Stimulated activated CD4-positive, alpha-beta T cell treated with anti-CD3 and anti-CD28 coated beads, Interleukin-4, amount 100 ng/mL, for 48 hours (primary cell): ENCODE data around the gene VAC14.

Source experiments
- DNase-seq, 2 donors: peaks; one replicate each; pipeline ENCODE4 v3.0.0-alpha.2; 2020; ENCODE audit warnings: low read depth in 2 of 2

The VAC14 gene

DNA sequence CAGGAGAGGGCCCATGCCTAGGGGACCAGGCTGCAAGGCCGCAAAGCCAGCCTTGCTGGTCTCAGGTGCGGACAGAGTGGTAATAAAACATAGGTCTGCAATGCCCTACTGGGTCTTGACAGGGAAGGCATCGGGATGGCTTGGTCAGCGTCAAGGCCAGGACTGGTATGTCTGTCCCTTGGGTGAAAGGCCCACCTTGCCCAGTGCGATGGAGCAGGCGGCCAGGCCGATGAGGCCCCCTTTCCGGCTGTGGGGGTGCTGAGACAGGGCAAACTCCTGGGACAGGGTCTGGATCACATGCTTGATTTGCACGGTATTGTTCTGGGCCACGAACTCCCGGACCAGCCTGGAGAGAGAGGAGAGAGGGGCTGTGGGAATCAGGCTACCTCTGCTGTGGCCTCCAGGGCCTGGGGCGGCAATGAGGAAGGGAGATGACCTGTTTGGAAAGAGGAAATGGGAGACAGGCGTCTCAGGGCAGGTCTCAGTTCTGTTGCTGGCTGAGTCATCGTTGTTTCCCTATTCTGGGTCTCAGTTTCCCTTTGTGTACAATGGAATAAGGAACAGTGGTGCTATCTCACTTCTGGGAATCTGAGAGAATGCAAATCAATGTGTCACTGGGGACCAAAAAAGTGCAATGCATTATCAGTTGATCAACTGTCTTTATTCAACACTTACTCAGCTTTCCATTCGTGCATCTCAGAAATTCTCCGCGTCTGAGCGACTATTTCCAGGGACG lies 14.8 kb downstream of the VAC14 start:
- no peak for DNase-seq

GRCh38 chr16:70784692-70785555 lies 16.0 kb downstream of the VAC14 start:
- DNase-seq, result no peak

DNA sequence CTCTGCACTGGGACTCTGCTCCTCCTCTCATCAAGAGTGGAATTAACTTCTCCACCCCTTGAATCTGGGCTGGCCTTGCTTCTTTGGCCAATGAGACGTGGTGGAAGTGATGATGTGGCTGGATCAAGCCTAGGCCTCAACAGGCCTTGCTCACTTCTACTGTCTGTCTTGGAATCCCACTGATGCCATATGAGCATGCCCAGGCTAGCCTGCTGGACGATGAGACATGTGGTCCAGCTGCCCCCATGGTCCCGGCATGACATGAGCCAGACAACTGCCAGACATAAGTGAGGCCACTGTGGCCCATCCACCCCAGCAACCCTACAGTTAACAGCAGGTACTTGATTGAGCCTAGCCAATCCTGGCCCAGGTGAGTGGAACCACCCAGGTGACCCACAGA lies 18.7 kb downstream of the VAC14 start:
- DNase-seq, result no peak

DNA sequence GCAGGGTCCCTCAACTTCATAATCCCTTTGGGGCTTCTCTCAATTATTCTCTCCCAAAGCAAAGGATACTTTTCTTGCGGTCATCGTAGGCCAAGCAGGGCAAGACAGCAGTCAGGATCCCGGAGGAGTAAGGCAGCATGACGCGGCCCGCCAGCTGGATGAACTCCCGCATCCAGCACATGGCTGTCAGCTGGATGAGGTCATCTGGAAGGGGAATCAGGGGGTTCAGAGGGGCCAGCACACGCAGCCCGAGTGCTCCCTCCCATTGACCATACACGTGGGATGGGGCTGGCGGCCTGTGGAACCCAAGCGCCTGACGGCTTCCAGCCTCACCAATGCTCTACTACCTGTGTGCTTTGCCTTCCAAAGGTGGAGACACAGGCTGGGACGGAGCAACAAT lies 19.2 kb downstream of the VAC14 start:
- no peak for DNase-seq

GRCh38 chr16:70780546-70780945 lies 20.4 kb downstream of the VAC14 start:
- no peak for DNase-seq

DNA sequence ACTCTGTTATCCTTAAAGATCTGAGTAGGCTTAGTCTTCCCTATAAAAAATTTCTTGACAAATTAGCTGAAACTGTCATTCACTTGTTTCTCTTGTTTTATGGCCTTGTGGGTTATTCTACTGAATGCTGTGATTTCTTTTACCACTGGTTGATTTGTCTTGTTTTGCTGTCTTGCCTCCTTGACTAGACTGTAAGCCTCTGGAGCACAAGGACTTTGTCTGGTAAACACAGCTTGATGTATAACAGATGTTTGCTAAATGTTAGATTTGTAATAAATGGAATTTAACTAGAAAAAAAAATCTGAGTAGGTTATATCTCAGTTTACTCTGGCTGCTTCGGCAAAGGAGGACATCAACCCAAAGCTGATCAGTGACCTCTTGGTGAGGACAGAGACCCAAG lies 21.6 kb downstream of the VAC14 start:
- no peak for DNase-seq

DNA sequence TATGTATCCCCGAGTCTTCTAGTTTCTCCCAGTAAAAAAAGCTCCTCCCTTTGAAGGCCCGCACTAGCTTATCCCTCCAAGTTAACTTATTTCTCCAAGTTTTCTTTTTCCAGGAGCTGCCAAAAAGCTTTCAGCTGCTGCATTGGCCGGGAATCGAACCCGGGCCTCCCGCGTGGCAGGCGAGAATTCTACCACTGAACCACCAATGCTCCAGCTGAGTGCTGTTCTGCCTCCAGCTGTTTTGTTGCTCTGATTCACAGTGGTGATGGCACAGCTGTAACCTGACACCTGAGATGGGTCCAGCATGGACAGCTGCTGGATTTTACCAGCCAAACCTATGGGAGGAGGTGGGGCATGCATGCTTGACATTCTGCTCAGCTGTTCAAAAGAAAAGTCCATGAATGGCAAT lies 22.1 kb downstream of the VAC14 start:
- no peak for DNase-seq

GRCh38 chr16:70777973-70778406 lies 23.0 kb downstream of the VAC14 start:
- DNase-seq, result no peak

DNA sequence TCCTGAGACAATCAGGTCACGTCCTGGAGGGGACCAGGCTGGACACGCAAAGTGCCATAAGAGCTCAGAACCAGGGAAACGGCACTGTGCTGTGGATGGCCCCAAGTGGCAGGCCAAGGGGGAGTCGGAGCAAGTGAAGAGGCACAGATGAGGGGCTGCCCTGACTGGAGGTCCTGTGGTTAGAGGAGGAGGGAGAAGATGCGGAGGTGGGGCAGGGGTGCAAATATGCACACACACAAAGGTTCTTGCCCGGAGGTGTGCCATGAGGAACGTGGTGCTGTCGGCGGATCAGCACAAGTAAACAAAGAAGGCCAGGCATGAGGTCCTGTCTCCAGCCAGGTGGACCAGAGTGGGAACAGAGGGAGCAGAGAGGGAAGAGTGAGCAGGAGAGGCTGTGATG lies 23.5 kb downstream of the VAC14 start:
- no peak for DNase-seq

DNA sequence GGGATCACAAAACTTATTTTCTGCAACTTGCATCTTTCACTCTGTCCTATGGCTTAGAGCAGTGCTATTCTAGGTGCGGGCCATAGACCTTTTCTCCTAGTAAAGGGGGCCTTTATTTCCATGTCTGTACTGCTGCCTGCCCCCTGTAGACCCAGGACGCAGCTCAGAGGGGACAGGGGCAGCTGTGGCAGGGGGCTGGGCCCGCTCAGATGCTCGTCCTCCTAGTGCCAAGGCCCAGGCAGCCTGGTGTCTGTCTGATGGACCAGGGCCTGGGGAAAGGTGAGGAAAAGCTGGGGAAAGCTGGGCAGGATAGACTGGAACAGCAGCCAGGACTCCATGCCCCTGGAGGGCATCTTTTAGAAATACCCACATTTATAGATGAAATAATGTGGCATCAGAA lies 25.6 kb downstream of the VAC14 start:
- DNase-seq, result no peak

DNA sequence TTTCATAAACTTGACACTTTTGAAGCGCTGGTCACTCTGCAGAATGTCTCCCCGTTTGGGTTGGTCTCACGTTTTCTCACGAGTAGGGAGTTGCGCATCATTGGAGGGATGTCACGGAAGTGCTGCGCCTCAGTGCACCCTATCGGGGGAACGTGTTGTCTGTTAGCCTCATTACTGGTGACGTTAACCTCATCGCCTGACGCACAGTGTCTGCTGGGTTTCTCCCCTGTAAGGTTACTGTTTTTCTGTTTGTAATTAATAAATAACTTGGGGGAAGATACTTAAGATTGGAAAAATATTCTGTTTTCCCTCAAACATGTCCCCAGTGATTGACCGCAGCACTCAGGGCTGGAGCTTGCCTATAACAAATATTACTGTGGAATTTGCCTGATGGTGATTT lies 26.7 kb downstream of the VAC14 start:
- no peak for DNase-seq

- no peak for DNase-seq
These were observed 28.5 kb downstream of the VAC14 start for GRCh38 chr16:70772493-70772892.

- DNase-seq, result peak; percentile 44 to 59
These were observed 30.1 kb downstream of the VAC14 start for GRCh38 chr16:70770626-70771552.

- DNase-seq, result no peak
These were observed 30.7 kb downstream of the VAC14 start for GRCh38 chr16:70770291-70770625.

- no peak for DNase-seq
These were observed 31.2 kb downstream of the VAC14 start for GRCh38 chr16:70769761-70770160.

DNA sequence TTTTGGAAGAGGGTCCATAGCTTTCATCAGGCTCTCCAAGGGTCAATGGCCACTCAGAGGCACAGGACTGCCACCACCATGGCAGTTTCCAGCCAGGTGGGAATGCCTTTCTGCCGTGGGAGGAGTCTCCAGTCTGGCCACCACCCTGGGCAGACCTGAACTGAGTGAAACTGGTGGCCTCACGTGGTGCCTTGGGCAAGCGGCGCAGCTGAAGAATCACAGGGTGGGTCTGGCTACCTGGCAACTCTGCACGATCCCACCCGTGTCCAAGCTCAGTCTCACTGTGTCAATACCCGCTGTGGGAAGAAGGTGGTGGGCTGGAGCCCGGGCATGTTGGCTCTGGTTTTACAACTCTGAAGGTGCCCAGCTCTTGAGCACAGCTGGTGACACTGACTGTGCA lies 31.8 kb downstream of the VAC14 start:
- DNase-seq, result no peak

GRCh38 chr16:70768203-70768580 lies 32.8 kb downstream of the VAC14 start:
- no peak for DNase-seq

GRCh38 chr16:70767377-70768202 lies 33.4 kb downstream of the VAC14 start:
- no peak for DNase-seq

- DNase-seq, result no peak
These were observed 34.3 kb downstream of the VAC14 start for GRCh38 chr16:70766658-70767057.

GRCh38 chr16:70766176-70766575 lies 34.8 kb downstream of the VAC14 start:
- no peak for DNase-seq

DNA sequence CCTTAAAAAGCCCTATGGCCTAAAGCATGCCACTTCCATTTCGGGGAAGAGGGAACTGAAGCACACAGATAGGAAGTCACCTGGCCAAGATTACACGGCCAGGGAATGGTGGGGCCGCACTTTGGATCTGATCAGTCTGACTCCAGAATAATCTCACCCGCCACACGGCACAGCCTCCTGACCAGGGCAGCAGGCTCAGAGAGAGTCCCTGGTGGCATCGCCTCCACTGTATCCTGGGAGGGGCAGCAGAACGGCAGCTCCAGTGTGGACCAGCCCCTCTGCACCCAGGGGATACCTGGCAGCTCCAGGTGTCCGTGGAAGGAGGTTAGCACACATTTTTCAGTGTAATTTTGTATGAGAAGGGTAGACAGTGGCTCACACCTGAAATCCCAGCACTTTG lies 35.5 kb downstream of the VAC14 start:
- DNase-seq, result no peak
